HG03439 (cell line): ENCODE data around the gene TCEA3.

Source experiments
- ATAC-seq: cut with Tn5 transposase; IDR thresholded peaks from one replicate; pipeline ENCODE4 v1.9.1; 2021; ENCODE audit warnings: mild to moderate bottlenecking, moderate library complexity; ENCODE audit not compliant: unreplicated experiment

TCEA3 gene

GRCh38 chr1:23424293-23425192 lies at the start of gene TCEA3:
Gene TCEA3, minus strand, starts transcription at chr1:23424748. Its CDS starts 115 bp downstream, at chr1:23424633.
- no peak for ATAC-seq

DNA sequence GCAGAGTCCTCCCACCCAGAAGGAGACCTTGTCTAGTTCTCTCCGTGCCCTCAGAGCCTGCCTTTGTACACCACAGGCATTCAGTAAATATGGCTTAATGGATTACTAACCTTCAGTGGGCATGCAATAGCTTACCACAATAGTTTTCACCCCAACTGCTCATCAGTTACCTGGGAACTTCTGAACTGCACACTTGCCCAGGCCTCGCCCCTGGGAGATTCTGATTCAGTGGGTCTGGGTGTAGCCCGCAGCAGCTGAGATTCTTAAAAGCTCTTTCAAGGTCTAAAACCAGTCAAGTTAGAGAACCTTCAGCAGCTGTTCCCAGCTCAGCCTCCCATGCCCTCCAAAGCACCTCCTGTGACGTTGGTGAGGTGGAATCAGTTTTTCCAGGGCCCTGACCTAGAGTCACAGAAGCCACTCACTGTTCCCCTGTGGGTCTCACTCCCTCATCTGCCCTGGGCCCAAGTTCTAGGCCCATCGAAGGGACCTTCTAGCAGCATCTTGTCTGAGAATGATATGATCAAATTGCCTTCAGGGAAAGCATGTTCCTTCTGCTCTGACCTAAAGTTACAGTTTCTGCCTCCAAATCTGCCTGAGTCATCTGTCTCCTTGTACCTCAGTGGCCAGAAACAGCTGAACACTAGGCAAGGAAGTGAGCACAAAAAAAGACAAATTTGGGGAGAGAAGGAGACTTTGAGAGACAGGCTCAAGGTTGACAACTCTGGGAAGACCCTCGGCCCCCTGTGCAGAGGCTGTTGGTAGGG lies 48.7 kb upstream of the TCEA3 start:
- ATAC-seq: no peak

GRCh38 chr1:23472351-23473036 lies 47.9 kb upstream of the TCEA3 start:
- no peak for ATAC-seq

DNA sequence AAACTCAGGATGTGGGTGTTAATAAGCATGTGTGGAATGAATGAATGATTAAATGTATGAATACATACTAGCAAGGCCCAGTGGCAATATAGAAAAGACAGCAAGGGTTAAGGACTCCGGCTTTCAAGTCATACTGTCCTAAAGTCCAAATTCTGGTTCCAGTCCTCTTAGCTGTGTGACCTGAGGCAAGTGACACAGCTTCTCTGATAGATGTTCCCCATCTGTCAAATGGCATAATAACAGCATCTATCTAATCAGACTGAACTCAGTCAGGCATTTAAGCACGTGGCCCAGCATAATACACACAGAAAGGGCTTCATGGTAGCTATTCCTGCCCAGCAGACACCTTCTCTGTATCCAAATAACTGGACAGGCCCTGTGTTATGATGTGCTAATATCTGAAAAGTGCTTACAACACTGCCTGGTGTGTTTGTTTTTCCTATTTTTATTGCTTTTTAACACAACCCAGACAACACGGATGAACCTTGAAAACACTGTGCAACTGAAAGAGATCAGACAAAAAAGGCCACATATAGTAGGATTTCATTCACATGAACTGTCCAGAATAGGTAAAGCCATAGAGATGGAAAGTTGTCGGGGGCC lies 47.0 kb upstream of the TCEA3 start:
- no peak for ATAC-seq

DNA sequence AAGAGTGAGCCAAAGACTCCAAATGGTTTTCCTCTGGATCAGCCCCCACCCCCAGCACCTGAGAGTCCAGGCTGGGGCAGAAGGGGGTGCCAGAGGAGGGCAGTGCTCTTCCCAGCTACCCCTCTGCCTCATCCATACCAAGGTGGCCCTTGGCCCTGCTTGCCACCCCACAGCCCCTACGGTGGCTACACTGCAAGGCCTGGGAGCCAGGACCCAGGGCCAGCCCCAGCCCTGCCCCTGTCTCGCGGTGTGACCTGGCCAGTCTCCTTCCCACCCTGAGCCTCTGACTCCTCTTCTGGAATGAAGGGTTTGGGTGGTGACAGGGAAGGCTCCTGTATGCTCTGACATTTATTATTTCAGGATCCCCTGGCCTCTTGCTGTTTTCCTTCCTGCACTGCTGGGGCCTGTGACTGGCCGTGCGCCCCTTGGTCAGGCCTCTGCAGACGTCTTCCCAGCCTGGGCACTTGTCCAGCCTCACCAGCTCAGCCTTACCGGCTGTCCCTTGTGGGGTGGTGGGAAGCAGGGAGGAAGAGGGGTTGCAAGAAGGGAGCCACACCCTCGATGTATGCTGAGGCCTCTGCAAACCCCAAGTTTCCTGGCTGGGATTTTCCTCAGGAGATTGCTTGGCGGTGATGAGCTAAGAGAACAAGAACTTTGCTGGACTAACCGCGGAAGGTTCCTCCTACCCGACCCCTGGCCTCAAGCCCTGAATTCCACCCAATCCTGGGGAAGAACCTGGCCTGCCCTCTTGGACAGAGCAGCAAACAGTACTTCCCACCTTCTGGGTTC lies 45.9 kb upstream of the TCEA3 start:
- no peak for ATAC-seq

GRCh38 chr1:23469372-23469982 lies 44.9 kb upstream of the TCEA3 start:
- no peak for ATAC-seq

- no peak for ATAC-seq
Measured at GRCh38 chr1:23466423-23466989, 42.0 kb upstream of the TCEA3 start.

GRCh38 chr1:23463286-23463685 lies 38.7 kb upstream of the TCEA3 start:
- ATAC-seq: no peak

DNA sequence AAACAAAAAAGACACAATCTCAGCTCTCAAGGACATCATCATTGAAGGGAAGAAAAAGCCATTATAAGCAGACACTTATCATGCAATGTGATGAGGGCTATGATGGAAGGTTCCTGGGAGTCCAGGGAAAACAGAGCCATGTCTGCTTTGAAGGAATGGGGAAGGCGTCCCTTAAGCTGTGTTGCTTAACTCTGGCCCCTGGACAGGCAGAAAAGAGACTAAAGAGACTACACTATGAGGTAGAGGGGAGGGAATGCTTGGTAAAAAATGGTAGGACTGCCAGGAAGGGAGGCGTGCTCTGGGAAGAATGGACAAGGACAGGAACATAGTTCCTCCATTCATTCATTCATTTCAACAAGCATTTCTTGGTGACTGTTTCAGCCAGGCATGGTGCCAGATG lies 38.2 kb upstream of the TCEA3 start:
- ATAC-seq: no peak

DNA sequence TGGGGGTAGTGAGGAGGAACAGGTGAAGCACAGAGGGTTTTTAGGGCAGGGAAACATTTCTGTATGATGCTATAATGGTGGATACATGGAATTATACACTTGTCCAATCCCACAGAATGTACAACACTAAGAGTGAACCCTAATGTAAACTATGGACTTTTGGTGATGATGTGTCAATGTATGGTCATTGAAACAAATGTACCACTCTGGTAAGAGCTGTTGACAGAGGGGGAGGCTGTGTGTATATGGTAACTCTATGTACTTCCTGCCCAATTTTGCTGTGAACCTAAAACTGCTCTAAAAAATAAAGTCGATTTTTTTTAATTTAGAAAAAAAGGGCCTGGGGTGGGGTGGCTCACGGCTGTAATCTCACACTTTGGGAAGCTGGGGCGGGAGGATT lies 36.5 kb upstream of the TCEA3 start:
- ATAC-seq: no peak

- no peak for ATAC-seq
Measured at GRCh38 chr1:23460519-23460918, 36.0 kb upstream of the TCEA3 start.

DNA sequence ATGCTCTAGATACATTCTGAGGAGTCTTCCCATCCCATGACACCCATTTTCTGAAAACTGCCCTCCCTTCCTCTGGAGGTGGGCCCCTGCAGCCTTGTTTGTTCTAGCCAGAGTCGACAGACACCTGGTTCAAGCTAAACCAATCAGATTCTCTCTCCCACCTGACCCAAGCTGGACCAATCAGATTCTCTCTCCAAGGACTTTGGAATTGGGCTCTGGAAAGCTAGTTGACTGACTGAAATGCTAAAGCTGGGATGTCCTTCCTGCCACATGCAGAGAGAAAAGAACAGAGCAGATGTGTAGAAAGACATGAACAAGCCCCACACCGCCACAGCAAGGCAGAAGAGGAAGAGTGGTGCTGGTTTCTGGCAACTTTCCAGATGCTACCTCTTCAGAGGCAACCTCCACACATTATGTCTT lies 34.8 kb upstream of the TCEA3 start:
- ATAC-seq: no peak

DNA sequence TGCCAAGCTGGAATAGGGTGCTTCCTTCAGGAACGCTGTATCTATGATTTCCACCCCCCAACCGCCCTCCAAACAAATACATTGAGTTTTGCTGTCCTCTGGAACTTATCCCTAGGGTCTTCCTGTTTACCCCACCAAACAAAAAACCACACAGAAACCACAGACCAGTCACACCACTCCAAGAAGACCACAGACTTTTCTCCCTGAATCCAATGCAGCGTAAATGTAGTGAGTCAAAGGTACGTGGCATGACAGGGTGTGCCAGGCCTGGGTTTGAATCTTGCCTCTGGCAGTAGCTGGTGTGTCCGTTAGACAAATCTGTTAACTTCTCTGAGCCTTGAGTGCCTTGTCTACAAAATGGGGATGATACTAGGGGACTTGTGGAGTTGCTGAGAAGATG lies 31.7 kb upstream of the TCEA3 start:
- ATAC-seq: no peak

GRCh38 chr1:23453455-23454000 lies 29.0 kb upstream of the TCEA3 start:
- ATAC-seq: no peak

GRCh38 chr1:23452011-23452411 lies 27.5 kb upstream of the TCEA3 start:
- ATAC-seq: no peak

- no peak for ATAC-seq
Measured at GRCh38 chr1:23451441-23451840, 26.9 kb upstream of the TCEA3 start.

- no peak for ATAC-seq
Measured at GRCh38 chr1:23450894-23451293, 26.3 kb upstream of the TCEA3 start.

GRCh38 chr1:23449958-23450357 lies 25.4 kb upstream of the TCEA3 start:
- no peak for ATAC-seq

- ATAC-seq: no peak
Measured at GRCh38 chr1:23449306-23449705, 24.8 kb upstream of the TCEA3 start.
